HepG2 (cell line): Measurements from ENCODE around the gene MAN2A2. TPM values are rescaled to one million over a fixed set of nuclear protein-coding genes. Genes with fewer than 3 reads are reported as not detected.

Experiments
- ATAC-seq: fragments of 200-7000 bp; cut with Tn5 transposase; 3 replicates; pipeline ENCODE4 v1.9.1; 2020; ENCODE audit warnings: mild to moderate bottlenecking, moderate library complexity
- BruUV-seq: library from RNA; stranded (reverse); fragments of 400-500 nt; replicated peaks from 2 replicates; lab custom pipeline; 2021; lab: Mats Ljungman, UMichigan
- CTCF ChIA-PET: fragments of 300-600 bp; formaldehyde crosslinking; extraction: SDS; loops from one replicate; lab custom pipeline; 2021; ENCODE audit warnings: low total read pairs, inconsistent platforms, low intra/inter-chr PET ratio; lab: Yijun Ruan, JAX
- POLR2A ChIA-PET: fragments of 350-600 bp; sonication (Branson Sonifier 250); formaldehyde crosslinking; loops from one replicate; lab custom pipeline; 2020; ENCODE audit warnings: antibody characterized with exemption, inconsistent platforms; lab: Yijun Ruan, JAX
- DNase-seq: peaks from one replicate; pipeline ENCODE4 v3.0.0-alpha.2; 2015; ENCODE audit warnings: low spot score
- FAIRE-seq: peaks from 3 replicates; lab custom pipeline; 2011; peaks lifted over from hg19 to GRCh38; lab: Jason Lieb, UNC
- H2AFZ ChIP-seq: one replicate; pipeline ENCODE4 v1.6.1; 2011; ENCODE audit warnings: low read length, inconsistent platforms
- H3K27ac ChIP-seq: fragments of 300-600 bp; 3 replicates; pipeline ENCODE4 v1.8.0; 2011; ENCODE audit warnings: mixed run types, mild to moderate bottlenecking, mixed read lengths, low read length, inconsistent platforms; ENCODE audit not compliant: insufficient read depth; ENCODE audit errors: extremely low read length
- H3K27me3 ChIP-seq, 2 experiments: fragments of 200-600 bp in 1 of 2; 2 replicates in 1 of 2; 3 replicates in 1 of 2; pipeline versions ENCODE4 v1.6.0 to v1.8.0; 2011; ENCODE audit warnings: low read length in 2 of 2, mild to moderate bottlenecking in 2 of 2, moderate library complexity in 2 of 2, inconsistent platforms in 1 of 2; ENCODE audit not compliant: insufficient read depth in 2 of 2, control insufficient read depth in 1 of 2
- H3K36me3 ChIP-seq, 2 experiments: fragments of 200-600 bp in 1 of 2; replicated peaks in 1 of 2; 2 replicates in 1 of 2; 3 replicates in 1 of 2; pipeline versions ENCODE4 v1.5.1 to v1.8.0; 2011; ENCODE audit warnings: low read length in 2 of 2, inconsistent platforms in 1 of 2; ENCODE audit not compliant: insufficient read depth in 2 of 2, control insufficient read depth in 1 of 2
- H3K4me1 ChIP-seq: 2 replicates; pipeline ENCODE4 v1.5.1; 2012; ENCODE audit warnings: low read length, inconsistent platforms; ENCODE audit not compliant: insufficient read depth
- H3K4me2 ChIP-seq: 2 replicates; pipeline ENCODE4 v1.6.0; 2011; ENCODE audit warnings: low read depth, low read length, inconsistent platforms
- H3K4me3 ChIP-seq, 3 experiments: fragments of 200-600 bp in 1 of 3; sonication (generic), shearing (Covaris generic) in 1 of 3; replicated peaks in 1 of 3; 2 replicates each; pipeline ENCODE4 v1.5.1; 2011 to 2016; ENCODE audit warnings: low read length in 3 of 3, inconsistent platforms in 2 of 3, low read depth in 2 of 3, mild to moderate bottlenecking in 2 of 3, control low read depth in 1 of 3, mixed read lengths in 1 of 3; ENCODE audit not compliant: insufficient read depth in 1 of 3
- H3K79me2 ChIP-seq: one replicate; pipeline ENCODE4 v1.6.1; 2011; ENCODE audit warnings: low read length, inconsistent platforms; ENCODE audit not compliant: insufficient read depth
- H3K9ac ChIP-seq: 2 replicates; pipeline ENCODE4 v1.6.0; 2011; ENCODE audit warnings: mild to moderate bottlenecking, low read depth, low read length, inconsistent platforms; ENCODE audit not compliant: insufficient read depth
- H3K9me3 ChIP-seq: 2 replicates; pipeline ENCODE4 v1.5.1; 2012; ENCODE audit warnings: mild to moderate bottlenecking, low read length
- H4K20me1 ChIP-seq: 2 replicates; pipeline ENCODE4 v1.6.0; 2011; ENCODE audit warnings: inconsistent platforms, mild to moderate bottlenecking, low read length, moderate library complexity; ENCODE audit not compliant: insufficient read depth
- KAT8 ChIP-seq: IDR thresholded peaks from 2 replicates; pipeline ENCODE4 v1.6.1; 2016; ENCODE audit warnings: missing genetic modification reagents, missing compliant biosample characterization
- KDM3A ChIP-seq: IDR thresholded peaks from 2 replicates; pipeline ENCODE4 v1.6.1; 2018; ENCODE audit warnings: low read depth, missing compliant biosample characterization
- RARG ChIP-seq: sonication (generic); formaldehyde crosslinking; IDR thresholded peaks from 2 replicates; pipeline ENCODE4 v1.4.0; 2020; ENCODE audit warnings: low read depth, mild to moderate bottlenecking, missing genetic modification reagents
- RBM22 ChIP-seq: fragments of 200-400 bp; formaldehyde crosslinking; optimal IDR thresholded peaks from 2 replicates; pipeline ENCODE3; 2017; ENCODE audit warnings: mild to moderate bottlenecking, low read length, moderate library complexity
- SIN3A ChIP-seq: IDR thresholded peaks from 2 replicates; pipeline ENCODE4 v1.6.1; 2011; ENCODE audit warnings: low read depth, mild to moderate bottlenecking, control low read depth, low read length, borderline replicate concordance
- TERF1 ChIP-seq: sonication (generic); formaldehyde crosslinking; IDR thresholded peaks from 2 replicates; pipeline ENCODE4 v1.8.0; 2022; ENCODE audit warnings: mild to moderate bottlenecking, missing genetic modification reagents, moderate library complexity
- ZNF460 ChIP-seq: sonication (generic); formaldehyde crosslinking; IDR thresholded peaks from 2 replicates; pipeline ENCODE4 v1.5.1; 2020; ENCODE audit warnings: missing genetic modification reagents, mild to moderate bottlenecking, borderline replicate concordance
- ZNF747 ChIP-seq: sonication (generic); formaldehyde crosslinking; IDR thresholded peaks from 2 replicates; pipeline ENCODE4 v1.8.1; 2023; ENCODE audit warnings: missing genetic modification reagents, mild to moderate bottlenecking, borderline replicate concordance
- WGBS: methylation state at CpG from one replicate; pipeline ENCODE4 v1.1.6; 2017; ENCODE audit warnings: low lambda C conversion rate; 5-methylcytosine and 5-hydroxymethylcytosine counted together
- in situ Hi-C: cut with HindIII; loops from 2 replicates; pipeline ENCODE4 v1.10.0; 2017; ENCODE audit warnings: low pct_unique_long_range_greater_than_20kb; ENCODE audit not compliant: extremely low pct_ligation_motif_present
- intact Hi-C: fragments of 100-400 bp; cut with micrococcal nuclease; formaldehyde crosslinking; loops from one replicate; pipeline ENCODE4 v1.10.0; 2022; ENCODE audit not compliant: unreplicated experiment
- polyA plus RNA-seq, 8 experiments: library from polyadenylated mRNA; depleted of rRNA in 3 of 8; stranded (reverse) in 7 of 8; unstranded in 1 of 8; fragments of >200 nt; fragmentation: Illumina TruSeq in 4 of 8; extraction: Trizol in 4 of 8; gene quantifications; 2 replicates each; pipeline versions ENCODE4 v1.2.1 to v1.2.3, GENCODE V29; 2011 to 2016; ENCODE audit warnings: low read depth in 4 of 8, missing spikeins in 1 of 8, mixed read lengths in 1 of 8; ENCODE audit not compliant: insufficient read depth in 1 of 8
- total RNA-seq, 5 experiments: library from RNA; depleted of rRNA; stranded (reverse); fragments of >200 nt; fragmentation: Illumina TruSeq; extraction: Trizol; gene quantifications; 2 replicates each; pipeline ENCODE4 v1.2.3, GENCODE V29; 2016; ENCODE audit warnings: low read depth in 1 of 5
- TF ChIP-seq, protein P1 (sequence below): sonication (generic); formaldehyde crosslinking; IDR thresholded peaks from 2 replicates; pipeline ENCODE4 v1.5.0; 2020; ENCODE audit warnings: missing genetic modification reagents, mild to moderate bottlenecking, borderline replicate concordance

Gene MAN2A2
- total and polyA plus RNA-seq, 2 of the 13 experiments (the other 11 are each of a cell fraction or from before 2014, with no cell fraction given), result 17.5 to 51.5 TPM

DNA sequence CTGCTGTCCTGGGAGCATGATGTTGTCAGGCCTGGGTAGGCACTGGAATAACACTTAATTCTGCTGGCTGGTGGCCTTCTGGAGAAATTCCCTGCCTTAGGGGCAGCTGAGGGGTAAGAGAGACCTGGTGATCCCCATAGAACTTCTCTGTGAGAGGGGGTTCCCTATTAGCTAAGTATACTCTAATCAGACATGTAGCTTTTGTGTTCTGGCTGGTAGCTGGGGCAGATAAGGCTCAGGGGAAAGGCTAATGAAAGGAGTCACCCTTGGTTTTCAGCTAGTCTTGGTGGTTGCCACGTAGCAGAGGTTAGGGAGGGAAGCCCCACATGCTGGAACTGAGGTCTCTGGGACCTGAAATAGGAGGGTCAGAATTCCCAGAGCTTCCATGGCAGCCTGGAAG lies 30.2 kb downstream of the MAN2A2 start:
- Histone ChIP-seq H3K4me2 (0 out of 2 replicates have a peak overlapping the region, but pooled peaks have one; percentile 88), H3K79me2 (peaks cover 6% of the 10 kb centered on the region), H3K27me3 (no peaks in the 10 kb centered on the region; a peak in 2 of 5 replicates), H4K20me1 (no peaks in the 10 kb centered on the region), H3K9me3 (no peaks in the 10 kb centered on the region), H3K4me3 (no peak overlapping the region), H3K9ac (no peak overlapping the region), H3K36me3 (no peaks in the 10 kb centered on the region), H3K27ac (no peak overlapping the region), H3K4me1 (peaks cover 62% of the 10 kb centered on the region), H2AFZ (no peak overlapping the region)
- no peak for DNase-seq
- CTCF ChIA-PET, result no interaction called here
- in situ Hi-C loops, result loop anchor here (25.0 kb wide), 1 partner anchor 329 kb away; no protein-coding TSS in a partner anchor
- TF ChIP-seq RBM22 (no peak), SIN3A (no peak), ZNF747 (CRISPR knock-in tag) (no peak), TERF1 (CRISPR knock-in tag) (no peak), RARG (CRISPR knock-in tag) (no peak), KAT8 (CRISPR knock-in tag) (no peak), KDM3A (CRISPR knock-in tag) (no peak), ZNF460 (CRISPR knock-in tag) (no peak)
- TF ChIP-seq, protein P1, sequence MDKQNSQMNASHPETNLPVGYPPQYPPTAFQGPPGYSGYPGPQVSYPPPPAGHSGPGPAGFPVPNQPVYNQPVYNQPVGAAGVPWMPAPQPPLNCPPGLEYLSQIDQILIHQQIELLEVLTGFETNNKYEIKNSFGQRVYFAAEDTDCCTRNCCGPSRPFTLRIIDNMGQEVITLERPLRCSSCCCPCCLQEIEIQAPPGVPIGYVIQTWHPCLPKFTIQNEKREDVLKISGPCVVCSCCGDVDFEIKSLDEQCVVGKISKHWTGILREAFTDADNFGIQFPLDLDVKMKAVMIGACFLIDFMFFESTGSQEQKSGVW, result no peak
- intact Hi-C loops, result loop anchor here (5.0 to 10.0 kb wide), 4 partner anchors 46 to 119 kb away; partner anchors contain the start of gene PRC1
- FAIRE-seq, result no peak
- no peak for ATAC-seq
- BruUV-seq, result no TSS peak
- POLR2A ChIA-PET, result interaction anchor here (1.0 to 4.5 kb wide), 6 partner anchors 11 to 74 kb away, joined by 3 to 45 read pairs (median 16); partner anchors contain the start of genes MAN2A2 and RCCD1
- no CpG with 5 or more reads among the region's 1 CpG for WGBS
